ENCODE measurements around the gene CUX1. TPM values are rescaled to one million over a fixed set of nuclear protein-coding genes. Genes with fewer than 3 reads are reported as not detected.

CUX1 gene
- total RNA-seq = 10 to 100 TPM; 30.7 to 31.2 TPM

GRCh38 chr7:101817471-101818286 lies at the start of gene CUX1:
Gene CUX1, plus strand, starts transcription at chr7:101817626. Its CDS starts 14 bp downstream, at chr7:101817640.
- DNase-seq (no peak), ATAC-seq (no peak)
- ChIA-PET POLR2A (interaction anchor here (0.8 kb wide), 1 partner anchor 9 kb away, joined by 3 read pairs; no protein-coding TSS in a partner anchor), CTCF (interaction anchor here (1.1 to 2.7 kb wide), 3 partner anchors 12 to 129 kb away, joined by 3 to 10 read pairs (median 7); no protein-coding TSS in a partner anchor)
- H3K4me1 Mint-ChIP-seq (ENCODE audit: low read depth) = peaks cover 20% of the 10 kb centered on the region
- H3K4me3 Mint-ChIP-seq = peak within 1 kb of the TSS; percentile 67
- H3K27me3 Mint-ChIP-seq (ENCODE audit: low read depth) = peaks cover 9% of the 10 kb centered on the region
- H3K27ac Mint-ChIP-seq = peak within 1 kb of the TSS; percentile 6
- H3K36me3 Mint-ChIP-seq (ENCODE audit: low read depth) = peaks cover 2% of the 10 kb centered on the region
- no peaks in the 10 kb centered on the region for H3K9me3 Mint-ChIP-seq (ENCODE audit: insufficient read depth)

- Mint-ChIP-seq H3K27ac (no peak overlapping the region), H3K9me3 (ENCODE audit: insufficient read depth) (no peaks in the 10 kb centered on the region), H3K4me1 (ENCODE audit: low read depth) (no peaks in the 10 kb centered on the region), H3K36me3 (ENCODE audit: low read depth) (no peaks in the 10 kb centered on the region), H3K27me3 (ENCODE audit: low read depth) (no peaks in the 10 kb centered on the region), H3K4me3 (no peak overlapping the region)
- no peak for ATAC-seq
- CTCF ChIA-PET = no interaction called here
- POLR2A ChIA-PET = interaction anchor here (1.0 kb wide), 1 partner anchor 9 kb away, joined by 3 read pairs; no protein-coding TSS in a partner anchor
- no peak for DNase-seq
Observed at GRCh38 chr7:101768280-101768679, 49.1 kb upstream of the CUX1 start.

- ChIA-PET POLR2A (no interaction called here), CTCF (no interaction called here)
- Mint-ChIP-seq H3K36me3 (ENCODE audit: low read depth) (no peaks in the 10 kb centered on the region), H3K4me3 (no peak overlapping the region), H3K27me3 (ENCODE audit: low read depth) (no peaks in the 10 kb centered on the region), H3K4me1 (ENCODE audit: low read depth) (no peaks in the 10 kb centered on the region), H3K27ac (no peak overlapping the region), H3K9me3 (ENCODE audit: insufficient read depth) (no peaks in the 10 kb centered on the region)
- ATAC-seq (no peak), DNase-seq (no peak)
Observed at GRCh38 chr7:101770466-101770865, 47.0 kb upstream of the CUX1 start.

- H3K27me3 Mint-ChIP-seq (ENCODE audit: low read depth) = no peaks in the 10 kb centered on the region
- no peak for ATAC-seq
Observed at GRCh38 chr7:101772508-101773211, 44.8 kb upstream of the CUX1 start.

GRCh38 chr7:101775181-101775580 lies 42.2 kb upstream of the CUX1 start:
- ChIA-PET POLR2A (no interaction called here), CTCF (no interaction called here)
- ATAC-seq (no peak), DNase-seq (no peak)
- Mint-ChIP-seq H3K36me3 (ENCODE audit: low read depth) (no peaks in the 10 kb centered on the region), H3K9me3 (ENCODE audit: insufficient read depth) (no peaks in the 10 kb centered on the region), H3K4me1 (ENCODE audit: low read depth) (no peaks in the 10 kb centered on the region), H3K27ac (no peak overlapping the region), H3K4me3 (no peak overlapping the region), H3K27me3 (ENCODE audit: low read depth) (no peaks in the 10 kb centered on the region)

More at GRCh38 chr7:101772508-101773211, 44.8 kb upstream of the CUX1 start:
- no peak for DNase-seq
- Mint-ChIP-seq H3K4me1 (ENCODE audit: low read depth) (no peaks in the 10 kb centered on the region), H3K4me3 (no peak overlapping the region), H3K9me3 (ENCODE audit: insufficient read depth) (no peaks in the 10 kb centered on the region), H3K27ac (no peak overlapping the region), H3K36me3 (ENCODE audit: low read depth) (no peaks in the 10 kb centered on the region)
- ChIA-PET CTCF (no interaction called here), POLR2A (no interaction called here)

GRCh38 chr7:101778026-101778580 lies 39.3 kb upstream of the CUX1 start:
- Mint-ChIP-seq H3K27me3 (ENCODE audit: low read depth) (no peaks in the 10 kb centered on the region), H3K36me3 (ENCODE audit: low read depth) (no peaks in the 10 kb centered on the region), H3K4me1 (ENCODE audit: low read depth) (no peaks in the 10 kb centered on the region), H3K9me3 (ENCODE audit: insufficient read depth) (no peaks in the 10 kb centered on the region), H3K4me3 (no peak overlapping the region), H3K27ac (no peak overlapping the region)
- ChIA-PET CTCF (interaction anchor here (1.4 kb wide), 1 partner anchor 89 kb away, joined by 3 read pairs; no protein-coding TSS in a partner anchor), POLR2A (no interaction called here)
- no peak for ATAC-seq
- no peak for DNase-seq

- no peak for ATAC-seq
- Mint-ChIP-seq H3K27me3 (ENCODE audit: low read depth) (peaks cover 5% of the 10 kb centered on the region), H3K4me3 (no peak overlapping the region), H3K27ac (no peak overlapping the region), H3K9me3 (ENCODE audit: insufficient read depth) (no peaks in the 10 kb centered on the region), H3K4me1 (ENCODE audit: low read depth) (no peaks in the 10 kb centered on the region), H3K36me3 (ENCODE audit: low read depth) (no peaks in the 10 kb centered on the region)
- ChIA-PET POLR2A (no interaction called here), CTCF (no interaction called here)
- DNase-seq = no peak
Observed at GRCh38 chr7:101779267-101779666, 38.2 kb upstream of the CUX1 start.

- Mint-ChIP-seq H3K36me3 (ENCODE audit: low read depth) (no peaks in the 10 kb centered on the region), H3K27ac (no peak overlapping the region), H3K4me1 (ENCODE audit: low read depth) (no peaks in the 10 kb centered on the region), H3K9me3 (ENCODE audit: insufficient read depth) (no peaks in the 10 kb centered on the region), H3K27me3 (ENCODE audit: low read depth) (peaks cover 9% of the 10 kb centered on the region), H3K4me3 (no peak overlapping the region)
- CTCF ChIA-PET = no interaction called here
- POLR2A ChIA-PET = no interaction called here
- DNase-seq (no peak), ATAC-seq (no peak)
Observed at GRCh38 chr7:101780281-101780680, 37.1 kb upstream of the CUX1 start.

- H3K36me3 Mint-ChIP-seq (ENCODE audit: low read depth) = no peaks in the 10 kb centered on the region
- peaks cover 9% of the 10 kb centered on the region for H3K27me3 Mint-ChIP-seq (ENCODE audit: low read depth)
Observed at GRCh38 chr7:101781439-101781838, 36.0 kb upstream of the CUX1 start.

GRCh38 chr7:101782476-101782875 lies 35.0 kb upstream of the CUX1 start:
- Mint-ChIP-seq H3K9me3 (ENCODE audit: insufficient read depth) (no peaks in the 10 kb centered on the region), H3K27me3 (ENCODE audit: low read depth) (peaks cover 9% of the 10 kb centered on the region), H3K4me3 (no peak overlapping the region), H3K4me1 (ENCODE audit: low read depth) (no peaks in the 10 kb centered on the region), H3K27ac (no peak overlapping the region), H3K36me3 (ENCODE audit: low read depth) (no peaks in the 10 kb centered on the region)
- POLR2A ChIA-PET = no interaction called here
- CTCF ChIA-PET = no interaction called here
- DNase-seq (no peak), ATAC-seq (no peak)

More at GRCh38 chr7:101781439-101781838, 36.0 kb upstream of the CUX1 start:
- DNase-seq = no peak
- ChIA-PET CTCF (no interaction called here), POLR2A (no interaction called here)
- H3K4me3 Mint-ChIP-seq = no peak overlapping the region
- no peak overlapping the region for H3K27ac Mint-ChIP-seq
- ATAC-seq = no peak
- no peaks in the 10 kb centered on the region for H3K4me1 Mint-ChIP-seq (ENCODE audit: low read depth)
- no peaks in the 10 kb centered on the region for H3K9me3 Mint-ChIP-seq (ENCODE audit: insufficient read depth)

- ATAC-seq = no peak
- H3K4me1 Mint-ChIP-seq (ENCODE audit: low read depth) = no peaks in the 10 kb centered on the region
- H3K27ac Mint-ChIP-seq = no peak overlapping the region
- CTCF ChIA-PET = no interaction called here
- H3K4me3 Mint-ChIP-seq = no peak overlapping the region
- POLR2A ChIA-PET = no interaction called here
- H3K9me3 Mint-ChIP-seq (ENCODE audit: insufficient read depth) = no peaks in the 10 kb centered on the region
- H3K27me3 Mint-ChIP-seq (ENCODE audit: low read depth) = peaks cover 9% of the 10 kb centered on the region
- H3K36me3 Mint-ChIP-seq (ENCODE audit: low read depth) = no peaks in the 10 kb centered on the region
- no peak for DNase-seq
Observed at GRCh38 chr7:101782896-101783295, 34.5 kb upstream of the CUX1 start.

Data from activated CD8-positive, alpha-beta T cell treated with anti-CD3 and anti-CD28 coated beads, Interleukin-2, amount 10 ng/mL, durations not matched to agents 7 days and 5 days (primary cell).